GM13977 (cell line): ENCODE results near the gene RBM19.

ENCODE experiments used
- DNase-seq: peaks from one replicate; pipeline ENCODE4 v3.0.0; 2012; ENCODE audit warnings: low spot score
- in situ Hi-C: fragments of 300-500 bp; cut with MboI; formaldehyde crosslinking; loops from one replicate; pipeline ENCODE4 v1.12.0; 2022; ENCODE audit warnings: low sequenced_read_pairs, low pct_unique_long_range_greater_than_20kb, mixed read lengths, inconsistent platforms; ENCODE audit not compliant: unreplicated experiment
- TF ChIP-seq, protein P1 (sequence below): IDR thresholded peaks from 2 replicates; pipeline ENCODE4 v1.5.1; 2012; ENCODE audit warnings: mild to moderate bottlenecking, control low read depth; ENCODE audit not compliant: insufficient read depth; ENCODE audit errors: extremely low read depth, missing control alignments

RBM19 gene

DNA sequence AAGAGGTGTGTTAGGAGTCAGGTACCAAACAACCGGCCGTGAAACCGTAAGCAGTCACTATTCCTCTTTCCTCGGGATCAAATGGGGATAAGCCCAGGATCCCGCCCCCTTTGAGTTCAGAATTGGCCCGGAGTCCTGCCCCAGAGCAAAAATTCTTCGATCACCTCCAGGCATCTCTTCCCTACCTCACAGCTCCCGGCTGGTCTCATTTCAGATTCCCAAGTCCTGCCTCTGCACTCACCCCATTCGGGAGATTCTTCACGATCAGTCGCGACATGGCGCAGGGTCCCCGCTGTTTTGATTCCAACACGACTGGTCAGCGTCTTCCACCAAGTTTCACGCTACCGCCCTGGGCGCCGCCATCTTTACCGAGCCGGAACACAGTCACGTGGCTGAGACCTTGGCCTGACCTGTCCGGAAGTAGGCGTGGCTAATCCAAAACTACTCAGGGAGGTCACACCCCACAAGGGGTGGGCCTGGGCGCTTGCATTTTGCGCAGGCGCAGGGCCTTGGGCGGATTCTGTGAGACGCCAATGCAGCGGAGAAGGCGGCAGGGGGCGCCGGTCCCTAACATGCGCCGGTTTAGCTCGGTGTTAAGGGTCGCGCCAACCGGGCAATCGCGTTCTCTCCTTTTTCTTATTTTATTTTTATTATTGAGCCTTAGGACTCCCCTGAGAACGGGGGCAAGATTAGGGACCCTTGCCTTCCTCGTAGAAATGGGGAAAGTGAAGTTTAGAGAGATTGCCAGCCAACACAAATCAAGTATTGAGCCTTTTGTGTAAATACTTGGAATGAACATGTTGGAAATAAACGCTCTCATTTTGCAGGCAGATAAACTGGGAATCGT is at the start of gene RBM19:
Gene RBM19, minus strand, starts transcription at position 375 of the 847 bp plus-strand sequence. Its CDS starts 98 bp downstream, at position 277.
- in situ Hi-C loops = no loop called here
- DNase-seq = peak; percentile 95
- TF ChIP-seq, protein P1, sequence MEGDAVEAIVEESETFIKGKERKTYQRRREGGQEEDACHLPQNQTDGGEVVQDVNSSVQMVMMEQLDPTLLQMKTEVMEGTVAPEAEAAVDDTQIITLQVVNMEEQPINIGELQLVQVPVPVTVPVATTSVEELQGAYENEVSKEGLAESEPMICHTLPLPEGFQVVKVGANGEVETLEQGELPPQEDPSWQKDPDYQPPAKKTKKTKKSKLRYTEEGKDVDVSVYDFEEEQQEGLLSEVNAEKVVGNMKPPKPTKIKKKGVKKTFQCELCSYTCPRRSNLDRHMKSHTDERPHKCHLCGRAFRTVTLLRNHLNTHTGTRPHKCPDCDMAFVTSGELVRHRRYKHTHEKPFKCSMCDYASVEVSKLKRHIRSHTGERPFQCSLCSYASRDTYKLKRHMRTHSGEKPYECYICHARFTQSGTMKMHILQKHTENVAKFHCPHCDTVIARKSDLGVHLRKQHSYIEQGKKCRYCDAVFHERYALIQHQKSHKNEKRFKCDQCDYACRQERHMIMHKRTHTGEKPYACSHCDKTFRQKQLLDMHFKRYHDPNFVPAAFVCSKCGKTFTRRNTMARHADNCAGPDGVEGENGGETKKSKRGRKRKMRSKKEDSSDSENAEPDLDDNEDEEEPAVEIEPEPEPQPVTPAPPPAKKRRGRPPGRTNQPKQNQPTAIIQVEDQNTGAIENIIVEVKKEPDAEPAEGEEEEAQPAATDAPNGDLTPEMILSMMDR = peak; percentile 95

DNA sequence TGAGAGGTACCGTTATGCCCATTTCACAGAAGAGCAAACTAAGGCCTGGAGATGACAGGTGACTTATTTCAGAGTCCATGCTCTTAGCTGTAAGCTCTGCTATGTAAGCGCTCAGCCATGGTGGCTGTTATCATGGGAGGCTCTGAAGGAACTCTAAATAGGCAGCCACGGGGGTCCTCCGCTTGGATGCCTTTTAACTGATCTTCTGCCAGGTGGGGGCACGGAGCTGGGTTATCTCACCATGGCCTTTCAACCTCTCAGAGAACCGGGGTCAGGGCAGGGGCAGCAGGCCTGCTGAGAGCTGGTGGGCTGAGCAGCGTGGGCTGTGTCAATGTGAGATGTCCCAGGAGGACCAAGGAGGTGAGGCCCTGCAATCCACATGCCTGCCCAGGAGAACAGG is 49.7 kb upstream of the RBM19 start:
- no peak for DNase-seq
- in situ Hi-C loops = no loop called here
- TF ChIP-seq, protein P1 = no peak

- in situ Hi-C loops = no loop called here
- TF ChIP-seq, protein P1 = peak; percentile 24
- DNase-seq = no peak
Measured at GRCh38 chr12:114013575-114014345, 47.6 kb upstream of the RBM19 start.

- in situ Hi-C loops = no loop called here
- TF ChIP-seq, protein P1 = no peak
- no peak for DNase-seq
Measured at GRCh38 chr12:114012744-114013431, 46.8 kb upstream of the RBM19 start.

GRCh38 chr12:114011711-114012110 is 45.6 kb upstream of the RBM19 start:
- TF ChIP-seq, protein P1 = no peak
- no peak for DNase-seq
- in situ Hi-C loops = no loop called here
